GM19328 (cell line): ENCODE results near the gene LBX2.

Source experiments
- ATAC-seq: cut with Tn5 transposase; IDR thresholded peaks from one replicate; pipeline ENCODE4 v1.9.1; 2021; ENCODE audit warnings: mild to moderate bottlenecking, moderate library complexity; ENCODE audit not compliant: unreplicated experiment

Gene LBX2

GRCh38 chr2:74526649-74527230, 27.3 kb upstream of the LBX2 start:
- no peak for ATAC-seq

- no peak for ATAC-seq
Observed at GRCh38 chr2:74525717-74526648, 26.6 kb upstream of the LBX2 start, which contains the start of gene DQX1. TSS of gene DQX1 (minus strand) at chr2:74526231. CDS start at chr2:74525729, 502 bp downstream.

DNA sequence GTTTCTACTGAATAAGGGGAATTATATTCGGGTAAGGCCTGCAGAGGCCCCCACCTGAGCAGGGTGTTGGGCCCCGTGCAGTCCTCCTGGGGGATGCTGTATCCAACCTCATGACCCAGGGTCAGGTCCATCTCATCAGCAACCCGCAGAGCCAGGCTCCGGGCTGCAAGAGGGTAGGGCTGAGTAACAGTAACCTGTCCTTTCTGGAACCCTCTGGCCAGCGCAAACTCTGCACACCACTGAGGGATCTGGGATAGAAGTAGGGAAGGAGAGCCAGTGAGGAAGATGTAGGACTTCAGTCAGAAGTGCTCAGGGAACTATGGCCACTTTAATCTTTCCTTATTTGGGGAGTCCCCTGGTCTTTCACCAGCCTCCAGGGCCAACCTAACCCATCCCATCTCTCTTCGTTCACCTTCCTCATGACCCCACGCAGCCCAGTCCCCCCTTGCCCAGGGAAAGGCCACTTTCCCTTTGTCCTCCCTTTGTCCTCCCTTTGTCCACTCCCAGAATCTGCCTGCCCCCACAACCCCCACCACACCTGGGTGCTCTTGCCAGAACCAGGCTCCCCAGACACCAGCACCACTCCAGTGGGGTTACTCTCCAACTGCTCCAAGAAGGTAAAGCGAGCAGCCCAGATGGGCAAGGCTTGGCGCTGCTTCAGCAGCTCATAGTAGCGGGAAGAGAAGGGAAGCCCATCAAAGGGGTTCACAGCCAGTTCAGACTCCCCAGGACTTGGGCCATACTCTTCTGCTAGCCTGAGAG, 25.7 kb upstream of the LBX2 start:
- ATAC-seq: no peak

DNA sequence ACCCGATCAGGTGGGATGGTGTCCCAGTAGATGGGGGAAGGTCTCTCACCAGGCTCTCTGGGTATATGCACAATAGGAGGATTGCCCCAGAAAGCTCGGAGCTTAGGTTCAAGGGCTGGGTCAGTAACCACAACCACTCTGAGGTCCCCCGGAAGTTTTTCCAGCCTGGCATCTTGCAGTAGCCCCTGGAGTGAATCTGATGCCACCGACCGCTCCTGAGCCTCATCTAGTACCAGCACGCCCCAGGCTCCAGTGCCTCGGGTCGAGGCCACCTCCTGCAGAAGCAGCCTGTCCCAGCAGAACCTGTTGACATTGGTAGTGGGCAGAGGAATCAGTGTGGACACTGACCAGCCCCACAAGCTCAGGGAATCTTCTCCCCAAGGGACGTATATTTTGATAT, 24.6 kb upstream of the LBX2 start:
- ATAC-seq: no peak

- no peak for ATAC-seq
Observed at GRCh38 chr2:74522516-74522915, 23.1 kb upstream of the LBX2 start.

DNA sequence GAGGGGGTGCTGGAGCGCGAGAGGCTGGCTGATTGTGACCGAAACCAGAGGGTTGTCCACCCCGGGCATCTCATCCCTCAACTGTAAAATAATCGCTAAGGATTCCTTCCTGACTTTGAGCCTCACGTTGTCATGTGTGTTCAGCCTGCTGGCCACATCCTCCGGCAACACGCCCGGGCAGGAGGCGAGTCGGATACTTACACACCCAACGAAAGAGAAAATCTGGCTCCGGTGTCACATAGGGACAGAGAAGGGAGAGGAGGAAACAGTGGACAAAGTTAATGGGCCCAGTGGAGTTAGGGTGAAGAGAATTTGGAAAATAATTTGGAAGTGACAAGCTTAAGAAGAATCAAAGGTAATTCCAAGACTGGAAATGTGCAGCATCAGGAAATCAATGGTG, 17.2 kb upstream of the LBX2 start:
- no peak for ATAC-seq

DNA sequence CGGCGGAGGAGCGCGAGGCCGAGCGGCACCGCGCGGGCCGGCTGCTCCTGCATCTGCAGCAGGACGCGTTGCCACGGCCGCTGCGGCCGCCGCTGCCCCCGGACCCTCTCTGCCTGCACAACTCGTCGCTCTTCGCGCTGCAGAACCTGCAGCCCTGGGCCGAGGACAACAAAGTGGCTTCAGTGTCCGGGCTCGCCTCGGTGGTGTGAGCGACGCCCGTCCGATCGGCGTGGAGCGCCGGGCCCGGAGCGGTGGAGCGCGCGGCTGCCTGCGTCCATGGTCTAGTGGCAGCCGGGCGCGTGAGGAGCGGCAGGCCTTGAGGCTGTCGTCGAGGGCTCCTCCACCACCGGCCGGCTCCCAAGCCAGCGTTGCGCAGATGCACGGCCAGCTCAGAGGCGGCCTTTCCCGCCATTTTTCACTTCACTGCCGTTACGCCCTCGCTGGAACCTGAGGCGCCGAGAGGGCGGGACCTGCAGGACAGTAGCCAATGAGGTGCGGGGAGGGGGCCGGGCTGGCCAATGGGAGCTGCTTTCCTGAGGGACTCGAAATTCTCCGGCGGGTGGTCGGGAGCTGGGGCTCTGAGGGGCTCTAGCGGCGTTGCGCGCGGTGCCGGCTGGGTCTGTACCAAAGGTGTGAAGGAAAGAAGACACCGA, 16.7 kb upstream of the LBX2 start:
- no peak for ATAC-seq

DNA sequence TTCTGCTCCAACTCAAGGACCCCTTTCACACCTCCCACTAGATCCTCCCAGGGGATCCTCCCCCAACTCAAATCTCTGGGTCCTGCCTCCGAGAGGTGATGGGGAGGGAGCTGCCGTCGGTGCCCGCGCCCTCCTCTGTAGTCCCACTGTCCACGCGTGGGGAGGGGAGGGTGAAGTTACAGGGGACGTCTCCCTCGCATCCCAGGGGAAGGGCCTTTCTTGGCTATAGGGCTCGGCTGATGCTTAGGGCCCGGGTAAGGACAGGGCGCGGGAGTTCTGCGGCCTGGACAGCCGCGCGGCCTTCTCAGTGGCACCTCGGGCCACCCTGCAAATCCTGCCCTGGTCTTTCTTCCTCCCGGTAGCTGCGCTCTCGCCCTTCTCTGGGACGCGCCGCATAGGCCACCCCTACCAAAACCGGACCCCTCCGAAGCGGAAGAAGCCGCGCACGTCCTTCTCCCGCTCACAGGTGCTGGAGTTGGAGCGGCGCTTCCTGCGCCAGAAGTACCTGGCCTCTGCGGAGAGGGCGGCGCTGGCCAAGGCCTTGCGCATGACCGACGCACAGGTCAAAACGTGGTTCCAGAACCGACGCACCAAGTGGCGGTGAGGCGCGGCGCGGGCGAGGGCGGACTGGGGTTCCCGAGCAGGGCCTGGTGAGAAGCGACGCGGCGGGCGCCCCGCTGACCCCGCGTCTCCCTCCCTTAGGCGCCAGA, 16.0 kb upstream of the LBX2 start:
- ATAC-seq: no peak

DNA sequence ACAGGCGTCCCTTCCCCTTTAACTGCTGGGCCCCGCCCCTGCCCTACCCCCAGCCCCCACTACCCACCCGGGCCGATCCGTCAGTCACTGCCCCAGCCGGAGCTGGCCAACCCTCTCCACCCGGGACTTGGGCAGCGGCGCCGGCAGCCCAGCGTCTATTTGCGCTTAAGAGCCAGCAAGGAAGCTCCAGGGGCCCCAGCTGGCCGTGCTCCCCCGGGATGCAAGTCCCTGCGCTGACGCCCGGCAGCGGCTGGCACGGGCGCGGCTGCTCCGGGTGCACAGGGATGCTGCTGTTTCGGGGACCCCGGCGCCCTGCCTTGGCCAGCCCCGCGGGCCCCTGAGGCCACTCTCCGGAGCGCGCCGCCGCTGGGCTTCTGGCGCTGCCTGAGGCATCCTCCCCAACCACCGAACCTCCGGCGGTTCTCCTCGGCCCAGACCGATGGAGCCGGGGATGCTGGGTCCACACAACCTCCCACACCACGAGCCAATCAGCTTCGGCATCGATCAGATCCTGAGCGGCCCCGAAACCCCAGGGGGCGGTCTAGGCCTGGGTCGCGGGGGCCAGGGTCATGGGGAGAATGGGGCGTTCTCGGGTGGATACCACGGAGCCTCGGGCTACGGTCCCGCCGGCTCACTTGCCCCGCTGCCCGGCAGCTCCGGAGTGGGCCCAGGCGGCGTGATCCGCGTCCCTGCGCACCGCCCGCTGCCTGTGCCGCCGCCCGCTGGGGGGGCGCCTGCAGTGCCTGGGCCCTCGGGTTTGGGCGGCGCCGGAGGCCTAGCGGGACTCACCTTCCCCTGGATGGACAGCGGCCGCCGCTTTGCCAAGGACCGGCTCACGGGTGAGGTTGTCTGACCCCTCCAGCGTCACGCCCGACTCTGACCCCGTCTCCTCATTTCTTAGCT, 15.2 kb upstream of the LBX2 start, which contains the start of gene TLX2:
Gene TLX2 (plus strand): TSS at position 83 of the 903 bp plus-strand sequence. CDS start 357 bp downstream, at position 440.
- no peak for ATAC-seq

GRCh38 chr2:74513605-74514367, 14.4 kb upstream of the LBX2 start:
- no peak for ATAC-seq

DNA sequence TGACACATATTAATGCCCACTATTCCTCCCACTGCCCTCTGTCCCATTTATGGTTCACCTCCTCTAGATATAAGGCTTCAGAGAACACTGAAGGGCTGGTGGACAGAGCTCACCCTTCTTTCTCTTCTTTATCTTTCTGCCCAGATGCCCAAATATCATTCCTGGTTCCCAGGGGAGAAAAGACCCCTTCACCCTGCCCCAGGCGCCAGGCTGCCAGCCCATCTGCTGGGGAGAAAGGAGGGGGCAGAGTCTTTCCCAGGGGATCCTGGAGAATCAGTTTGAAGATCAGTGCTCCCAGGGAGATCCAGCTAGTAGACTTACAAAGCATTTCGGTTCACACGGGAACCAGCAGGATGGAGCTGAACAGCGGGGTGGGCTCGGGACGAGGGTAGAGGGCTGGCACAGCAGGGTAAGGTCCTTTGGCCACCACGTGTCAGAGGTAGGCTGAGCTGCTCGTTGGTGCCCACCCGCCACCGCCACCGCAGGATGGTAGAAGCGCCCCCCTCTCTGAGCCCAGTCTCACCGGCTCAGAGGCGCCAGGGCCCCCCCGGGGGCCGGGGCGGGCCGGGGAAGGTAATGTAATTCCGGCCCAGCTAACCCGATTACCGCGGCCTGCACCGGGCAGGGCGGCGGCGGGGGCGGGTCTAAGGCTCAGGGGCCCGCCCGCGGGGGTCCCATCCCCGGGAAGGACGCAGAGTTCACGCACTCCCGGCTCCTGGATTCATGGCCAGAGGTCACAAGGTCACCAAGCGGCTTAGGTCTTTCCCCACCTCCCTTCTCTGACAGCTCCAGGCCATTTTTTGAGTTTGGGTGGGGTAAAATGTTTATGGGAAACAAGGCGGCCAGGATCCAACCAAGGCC, 13.6 kb upstream of the LBX2 start:
- ATAC-seq: no peak

DNA sequence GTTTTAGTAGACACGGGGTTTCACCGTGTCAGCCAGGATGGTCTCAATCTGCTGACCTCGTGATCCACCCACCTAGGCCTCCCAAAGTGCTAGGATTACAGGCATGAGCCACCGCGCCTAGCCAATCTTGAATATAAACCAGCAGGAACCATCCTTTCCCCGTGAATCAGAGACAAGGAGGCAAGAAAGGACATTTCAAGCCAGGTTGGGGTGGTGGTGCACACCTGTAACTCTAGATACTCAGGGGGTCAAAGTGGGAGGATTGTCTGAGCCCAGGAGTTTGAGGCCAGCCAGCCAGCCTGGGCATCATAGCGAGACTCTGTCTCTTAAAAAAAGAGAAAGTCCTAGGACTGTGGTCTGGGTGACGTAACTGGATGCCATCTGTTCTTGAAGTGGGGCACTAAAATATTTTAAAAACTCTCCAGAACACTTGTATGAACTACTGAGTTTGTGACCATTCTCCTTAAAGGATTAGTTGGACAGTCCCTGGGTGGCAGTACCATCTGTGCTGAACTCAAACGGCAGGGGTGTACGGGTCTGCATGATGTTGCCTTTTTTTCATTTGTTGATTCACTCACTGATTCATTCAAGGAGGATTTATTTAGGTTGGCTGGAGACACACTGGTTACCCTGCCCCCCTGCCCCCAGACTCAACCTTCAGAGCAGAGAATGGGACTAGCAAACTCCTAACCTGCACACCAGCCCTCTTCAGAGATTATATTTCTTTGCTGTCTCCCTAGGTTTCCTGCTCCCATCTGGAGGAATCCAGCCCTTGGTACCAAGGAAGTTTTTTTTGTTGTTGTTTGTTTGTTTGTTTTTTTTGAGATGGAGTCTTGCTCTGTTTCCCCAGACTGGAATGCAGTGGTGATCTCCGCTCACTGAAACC, 11.9 kb upstream of the LBX2 start:
- no peak for ATAC-seq

DNA sequence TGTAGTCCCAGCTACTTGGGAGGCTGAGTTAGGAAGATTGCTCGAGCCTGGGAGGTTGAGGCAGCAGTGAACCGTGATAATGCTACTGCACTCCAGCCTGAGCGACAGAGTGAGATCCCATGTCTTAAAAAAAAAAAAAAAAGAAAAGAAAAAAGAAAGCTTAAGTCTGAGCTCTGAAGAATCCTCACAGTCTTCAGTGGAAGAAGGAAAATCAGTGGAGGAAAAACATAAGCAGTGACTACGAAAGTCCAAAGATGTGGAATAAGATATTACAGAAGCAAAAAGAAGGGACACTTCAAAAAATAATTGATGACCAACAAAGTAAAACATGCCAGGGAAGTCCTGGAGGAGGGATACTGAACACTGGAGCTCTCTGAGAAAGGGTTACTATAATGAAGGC, 10.9 kb upstream of the LBX2 start:
- ATAC-seq: no peak

DNA sequence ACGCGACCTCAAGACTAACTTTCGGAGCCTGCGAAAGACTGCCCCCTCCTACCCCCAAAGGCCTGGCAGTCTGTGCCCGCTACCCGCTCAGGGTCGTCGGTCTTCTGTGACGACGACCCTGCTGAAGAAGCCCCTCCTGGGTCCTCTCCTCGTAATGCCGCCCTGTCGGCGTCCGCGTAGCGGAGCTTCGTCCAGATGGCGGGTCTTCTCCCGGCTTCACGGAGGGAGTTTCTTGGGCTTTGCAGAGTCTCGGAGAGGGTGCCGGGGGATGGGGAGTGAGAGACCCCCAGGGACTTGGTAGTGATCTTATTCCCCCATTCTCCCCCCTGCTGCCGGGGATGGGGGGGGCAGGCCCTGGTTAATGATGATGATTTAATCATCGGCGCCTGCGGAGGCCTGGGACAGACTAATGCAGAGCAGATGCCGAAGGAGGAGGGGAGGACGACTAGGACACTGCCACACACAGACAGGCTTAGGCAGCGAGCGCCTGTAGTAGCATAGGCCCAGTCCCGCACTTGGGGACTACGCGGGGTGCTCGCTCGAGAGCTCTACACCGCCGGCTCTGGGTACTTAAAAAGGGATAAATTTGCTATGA, 8.6 kb upstream of the LBX2 start:
- peak; percentile 14 for ATAC-seq

DNA sequence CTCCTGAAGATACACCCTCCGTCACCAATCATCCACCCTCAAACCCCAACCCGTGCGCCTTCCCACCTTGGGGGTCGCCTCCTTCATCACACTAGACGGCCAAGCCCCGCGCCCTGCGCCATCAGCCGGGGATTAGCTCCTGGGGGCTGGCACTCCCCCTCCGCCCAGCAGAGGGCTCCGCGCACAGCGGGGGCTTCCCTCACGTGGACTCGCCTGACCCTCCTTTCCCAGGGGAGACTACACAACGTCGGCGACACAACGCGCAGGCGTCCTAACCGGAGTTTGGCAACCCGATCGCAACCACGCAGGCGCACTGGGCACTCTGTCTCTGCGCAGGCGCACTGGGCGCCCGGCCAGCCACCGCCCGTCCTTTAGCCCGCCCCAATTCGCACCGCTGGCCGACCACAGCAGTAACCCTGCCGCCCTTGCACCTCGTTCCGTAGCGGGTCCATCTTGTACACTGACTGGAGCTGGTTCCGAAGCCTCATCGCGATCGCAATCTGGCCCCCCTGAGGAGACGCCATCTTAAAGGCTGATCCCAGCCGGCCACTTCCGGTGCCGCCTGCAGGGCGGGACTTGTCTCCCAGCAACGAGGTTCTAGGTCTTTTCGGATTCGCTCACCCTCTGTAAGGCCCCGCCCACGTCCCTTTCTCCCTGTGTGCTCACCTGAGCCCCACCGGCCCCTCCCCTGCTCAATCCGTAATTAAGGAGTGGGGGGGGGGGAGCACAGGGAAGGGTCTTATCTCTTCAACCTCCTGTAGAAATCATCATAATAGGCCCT, 7.9 kb upstream of the LBX2 start, which contains the start of gene PCGF1:
Gene PCGF1 (minus strand): TSS at position 551 of the 781 bp plus-strand sequence. CDS start 27 bp downstream, at position 524.
- ATAC-seq: peak; percentile 80
